B cell (primary cell): ENCODE measurements around the gene DAZL. TPM values are rescaled to one million over a fixed set of nuclear protein-coding genes. Genes with fewer than 3 reads are reported as not detected.

Experiments
- ATAC-seq: fragments of 200-7000 bp; cut with Tn5 transposase; one replicate; pipeline ENCODE4 v1.10.0; 2021; ENCODE audit warnings: low read depth, mild to moderate bottlenecking, moderate number of reproducible peaks, moderate library complexity
- CTCF ChIA-PET: fragments of 350-600 bp; sonication (Branson Sonifier 250); formaldehyde crosslinking; loops from one replicate; lab custom pipeline; 2021; ENCODE audit warnings: antibody characterized with exemption, inconsistent platforms; lab: Charles Lee
- POLR2A ChIA-PET: fragments of 350-600 bp; sonication (Branson Sonifier 250); formaldehyde crosslinking; loops from one replicate; lab custom pipeline; 2021; ENCODE audit warnings: antibody characterized with exemption; lab: Charles Lee
- DNase-seq: peaks from one replicate; pipeline ENCODE4 v3.0.0; 2013
- H2AFZ ChIP-seq: 2 replicates; pipeline ENCODE4 v1.6.1; 2012; ENCODE audit warnings: mild to moderate bottlenecking, low read depth, low read length; ENCODE audit not compliant: insufficient read depth, poor library complexity, severe bottlenecking
- H3K27ac ChIP-seq, 2 donors: 1 replicate in 1 of 2; 2 replicates in 1 of 2; pipeline ENCODE4 v1.5.1; 2012 to 2013; ENCODE audit warnings: low read length in 2 of 2, mild to moderate bottlenecking in 2 of 2, moderate library complexity in 1 of 2
- H3K27me3 ChIP-seq, 4 experiments: fragments of 200-600 bp in 1 of 4; sonication (generic) in 1 of 4; replicated peaks in 1 of 4; 1 replicate in 2 of 4; 2 replicates in 2 of 4; pipeline versions ENCODE4 v1.6.1 to v1.7.0; 2013 to 2016; ENCODE audit warnings: low read length in 3 of 4, mild to moderate bottlenecking in 2 of 4, mixed read lengths in 1 of 4, moderate library complexity in 1 of 4; ENCODE audit not compliant: insufficient read depth in 4 of 4, control insufficient read depth in 3 of 4; ENCODE audit errors: control extremely low read depth in 1 of 4
- H3K36me3 ChIP-seq, 2 experiments: replicated peaks in 1 of 2; 1 replicate in 1 of 2; 2 replicates in 1 of 2; pipeline versions ENCODE4 v1.6.1 to v1.7.1; 2013; ENCODE audit warnings: low read length in 1 of 2; ENCODE audit not compliant: insufficient read depth in 2 of 2, control insufficient read depth in 1 of 2; ENCODE audit errors: control extremely low read depth in 1 of 2, extremely low read depth in 1 of 2
- H3K4me1 ChIP-seq, 2 donors: fragments of 200-600 bp in 1 of 2; sonication (generic) in 1 of 2; 1 replicate in 1 of 2; 2 replicates in 1 of 2; pipeline versions ENCODE4 v1.5.1 to v1.6.1; 2013 to 2017; ENCODE audit warnings: low read length in 2 of 2; ENCODE audit not compliant: control insufficient read depth in 2 of 2, insufficient read depth in 2 of 2
- H3K4me2 ChIP-seq: replicated peaks from 2 replicates; pipeline ENCODE3; 2012; ENCODE audit warnings: mild to moderate bottlenecking, low read depth, low read length; ENCODE audit not compliant: poor library complexity, severe bottlenecking
- H3K4me3 ChIP-seq, 5 experiments: fragments of 200-600 bp in 1 of 5; sonication (generic) in 1 of 5; 1 replicate in 3 of 5; 2 replicates in 2 of 5; pipeline versions ENCODE4 v1.5.1 to v1.7.0; 2011 to 2016; ENCODE audit warnings: low read length in 4 of 5, mild to moderate bottlenecking in 4 of 5, low read depth in 2 of 5, control low read depth in 1 of 5, moderate library complexity in 1 of 5; ENCODE audit not compliant: insufficient read depth in 1 of 5; ENCODE audit errors: control extremely low read depth in 1 of 5, extremely low read depth in 1 of 5
- H3K79me2 ChIP-seq: fragments of 200-600 bp; sonication (generic); one replicate; pipeline ENCODE4 v1.6.0; 2016; ENCODE audit warnings: low read length; ENCODE audit not compliant: control insufficient read depth, insufficient read depth
- H3K9ac ChIP-seq: fragments of 200-600 bp; sonication (generic); 2 replicates; pipeline ENCODE4 v1.6.1; 2017; ENCODE audit warnings: mild to moderate bottlenecking, low read length, moderate library complexity
- H3K9me3 ChIP-seq, 3 donors: one replicate each; pipeline versions ENCODE4 v1.6.1 to v1.7.1; 2013; ENCODE audit warnings: low read length in 2 of 3; ENCODE audit not compliant: control insufficient read depth in 2 of 3, insufficient read depth in 1 of 3; ENCODE audit errors: control extremely low read depth in 1 of 3
- H4K20me1 ChIP-seq: 2 replicates; pipeline ENCODE4 v1.6.0; 2012; ENCODE audit warnings: mild to moderate bottlenecking, low read length; ENCODE audit not compliant: insufficient read depth, control insufficient read depth, poor library complexity, severe bottlenecking
- H3K27ac Mint-ChIP-seq: one replicate; pipeline ENCODE4 v1.8.0; 2021; ENCODE audit warnings: mixed read lengths
- H3K27me3 Mint-ChIP-seq: one replicate; pipeline ENCODE4 v1.8.0; 2021; ENCODE audit warnings: mixed read lengths
- H3K4me1 Mint-ChIP-seq: one replicate; pipeline ENCODE4 v1.8.0; 2021; ENCODE audit warnings: mixed read lengths
- H3K4me3 Mint-ChIP-seq: one replicate; pipeline ENCODE4 v1.8.0; 2021; ENCODE audit warnings: mixed read lengths
- H3K9me3 Mint-ChIP-seq: one replicate; pipeline ENCODE4 v1.8.0; 2022; ENCODE audit warnings: mixed read lengths; ENCODE audit not compliant: insufficient read depth
- CTCF ChIP-seq: fragments of 200-600 bp; IDR thresholded peaks from one replicate; pipeline ENCODE4 v1.8.0; 2022; ENCODE audit warnings: antibody characterized with exemption, mild to moderate bottlenecking
- EZH2 ChIP-seq: IDR thresholded peaks from 2 replicates; pipeline ENCODE4 v1.6.1; 2012; ENCODE audit warnings: borderline replicate concordance, low read depth, mild to moderate bottlenecking, moderate library complexity, low read length; ENCODE audit not compliant: insufficient read depth, poor library complexity, severe bottlenecking
- WGBS: methylation state at CpG from one replicate; pipeline ENCODE4 v1.1.5; 2013; ENCODE audit warnings: missing lambda C conversion rate; ENCODE audit not compliant: insufficient coverage; 5-methylcytosine and 5-hydroxymethylcytosine counted together
- intact Hi-C: fragments of 100-400 bp; cut with micrococcal nuclease; formaldehyde crosslinking; loops from one replicate; pipeline ENCODE4 v1.10.0; 2022
- polyA plus RNA-seq: library from polyadenylated mRNA; depleted of rRNA; stranded (reverse); fragments of >200 nt; gene quantifications from 2 replicates; pipeline ENCODE4 v1.2.3, GENCODE V29; 2012
- total RNA-seq, 2 donors: library from RNA; stranded (reverse); fragments of 120-200 nt in 1 of 2; gene quantifications; 1 replicate in 1 of 2; 2 replicates in 1 of 2; pipeline versions ENCODE4 v1.2.3 to v1.2.4, GENCODE V29; 2013 to 2022

The DAZL gene
- total and polyA plus RNA-seq, 2 donors (not counting 1 experiment from before 2014, with no cell fraction given) = 1.3 TPM; not detected in 1

GRCh38 chr3:16568532-16568931 is 36.7 kb downstream of the DAZL start:
- ChIA-PET CTCF (interaction anchor here (1.8 kb wide), 1 partner anchor 278 kb away, joined by 6 read pairs; no protein-coding TSS in a partner anchor), POLR2A (no interaction called here)
- H3K9me3 ChIP-seq = peaks cover 0 to 3% (median 0%) of the 10 kb centered on the region in 3 donors
- no peaks in the 10 kb centered on the region for H3K27me3 ChIP-seq
- intact Hi-C loops = no loop called here
- peaks cover 15% of the 10 kb centered on the region for H3K27me3 Mint-ChIP-seq
- no peak overlapping the region for H3K9ac ChIP-seq
- DNase-seq (no peak), ATAC-seq (no peak)
- TF ChIP-seq EZH2 (no peak), CTCF (no peak)
- no peak overlapping the region for H2AFZ ChIP-seq
- H3K4me1 ChIP-seq = no peaks in the 10 kb centered on the region
- H3K4me2 ChIP-seq = no peak overlapping the region
- H3K4me1 Mint-ChIP-seq = no peaks in the 10 kb centered on the region
- no peak overlapping the region for H3K27ac Mint-ChIP-seq
- H3K4me3 ChIP-seq = no peak overlapping the region
- no peaks in the 10 kb centered on the region for H4K20me1 ChIP-seq
- no CpG with 5 or more reads among the region's 2 CpGs for WGBS
- no peaks in the 10 kb centered on the region for H3K9me3 Mint-ChIP-seq
- no peak overlapping the region for H3K27ac ChIP-seq
- no peaks in the 10 kb centered on the region for H3K79me2 ChIP-seq
- H3K4me3 Mint-ChIP-seq = no peak overlapping the region
- no peaks in the 10 kb centered on the region for H3K36me3 ChIP-seq

GRCh38 chr3:16568115-16568514 is 37.1 kb downstream of the DAZL start:
- POLR2A ChIA-PET = no interaction called here
- intact Hi-C loops = no loop called here
- Histone ChIP-seq H3K27me3 (no peaks in the 10 kb centered on the region), H3K4me2 (no peak overlapping the region), H3K9ac (no peak overlapping the region), H2AFZ (no peak overlapping the region), H3K4me1 (no peaks in the 10 kb centered on the region), H3K36me3 (no peaks in the 10 kb centered on the region), H3K9me3 (peaks cover 0 to 5% (median 0%) of the 10 kb centered on the region in 3 donors), H4K20me1 (no peaks in the 10 kb centered on the region), H3K27ac (no peak overlapping the region), H3K79me2 (no peaks in the 10 kb centered on the region), H3K4me3 (no peak overlapping the region)
- CTCF ChIA-PET = interaction anchor here (1.8 kb wide), 1 partner anchor 278 kb away, joined by 6 read pairs; no protein-coding TSS in a partner anchor
- Mint-ChIP-seq H3K27me3 (peaks cover 15% of the 10 kb centered on the region), H3K9me3 (no peaks in the 10 kb centered on the region), H3K4me1 (no peaks in the 10 kb centered on the region), H3K4me3 (no peak overlapping the region), H3K27ac (no peak overlapping the region)
- DNase-seq (no peak), ATAC-seq (no peak)
- TF ChIP-seq EZH2 (no peak), CTCF (no peak)
- WGBS = no CpG with 5 or more reads among the region's 2 CpGs
